GM20000 (cell line): ENCODE results near the gene SEL1L.
A peak's percentile ranks its signal among the peaks of the same experiment; 100 is the strongest.

Source experiments
- DNase-seq: peaks from one replicate; pipeline ENCODE4 v3.0.0; 2012; ENCODE audit warnings: low spot score
- TF ChIP-seq, protein P1 (sequence below): IDR thresholded peaks from 2 replicates; pipeline ENCODE4 v1.5.1; 2012; ENCODE audit warnings: mild to moderate bottlenecking, control low read depth; ENCODE audit errors: extremely low read depth, missing control alignments

SEL1L gene

DNA sequence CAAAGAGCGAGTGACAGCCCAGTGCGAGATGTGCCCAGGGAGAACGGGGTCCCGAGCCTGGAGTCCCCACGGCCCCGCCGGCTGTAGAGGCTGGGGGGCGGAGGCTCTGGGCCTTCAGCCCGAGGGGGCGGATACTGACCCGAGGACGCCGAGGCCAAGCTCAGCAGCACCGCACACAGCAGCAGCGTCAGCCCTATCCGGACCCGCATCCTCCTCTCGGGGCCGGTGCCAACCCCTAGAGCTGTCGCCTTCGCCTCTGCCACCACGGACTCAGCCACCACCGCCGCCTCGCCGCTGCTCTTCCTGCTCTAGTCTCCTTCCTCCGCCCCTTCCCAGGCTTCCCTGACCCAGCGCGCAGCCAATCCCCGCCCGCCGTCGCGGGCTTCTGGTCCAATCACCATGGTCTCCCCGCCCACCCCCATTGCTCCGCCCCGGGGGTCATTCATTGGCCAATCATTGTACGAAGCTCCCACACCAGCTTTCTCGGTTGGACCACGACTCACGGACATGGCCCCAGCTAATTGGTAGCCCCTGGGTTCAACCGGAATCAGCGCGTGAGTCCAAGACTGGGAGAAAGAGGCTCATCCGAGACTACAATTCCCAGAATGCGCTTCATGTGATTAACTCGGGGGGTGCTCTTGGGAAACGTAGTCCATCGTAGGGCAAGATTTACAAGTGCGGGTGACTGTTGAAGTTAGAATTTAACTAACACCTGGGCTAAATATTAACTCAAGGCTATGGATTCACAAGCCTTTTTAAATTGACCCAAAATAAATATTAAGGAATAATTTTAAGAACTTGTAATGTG is at the start of gene SEL1L:
Gene SEL1L (minus strand): TSS at position 318 of the 808 bp plus-strand sequence. CDS start 109 bp downstream, at position 209.
- peak; percentile 88 for DNase-seq
- TF ChIP-seq, protein P1, sequence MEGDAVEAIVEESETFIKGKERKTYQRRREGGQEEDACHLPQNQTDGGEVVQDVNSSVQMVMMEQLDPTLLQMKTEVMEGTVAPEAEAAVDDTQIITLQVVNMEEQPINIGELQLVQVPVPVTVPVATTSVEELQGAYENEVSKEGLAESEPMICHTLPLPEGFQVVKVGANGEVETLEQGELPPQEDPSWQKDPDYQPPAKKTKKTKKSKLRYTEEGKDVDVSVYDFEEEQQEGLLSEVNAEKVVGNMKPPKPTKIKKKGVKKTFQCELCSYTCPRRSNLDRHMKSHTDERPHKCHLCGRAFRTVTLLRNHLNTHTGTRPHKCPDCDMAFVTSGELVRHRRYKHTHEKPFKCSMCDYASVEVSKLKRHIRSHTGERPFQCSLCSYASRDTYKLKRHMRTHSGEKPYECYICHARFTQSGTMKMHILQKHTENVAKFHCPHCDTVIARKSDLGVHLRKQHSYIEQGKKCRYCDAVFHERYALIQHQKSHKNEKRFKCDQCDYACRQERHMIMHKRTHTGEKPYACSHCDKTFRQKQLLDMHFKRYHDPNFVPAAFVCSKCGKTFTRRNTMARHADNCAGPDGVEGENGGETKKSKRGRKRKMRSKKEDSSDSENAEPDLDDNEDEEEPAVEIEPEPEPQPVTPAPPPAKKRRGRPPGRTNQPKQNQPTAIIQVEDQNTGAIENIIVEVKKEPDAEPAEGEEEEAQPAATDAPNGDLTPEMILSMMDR = no peak

DNA sequence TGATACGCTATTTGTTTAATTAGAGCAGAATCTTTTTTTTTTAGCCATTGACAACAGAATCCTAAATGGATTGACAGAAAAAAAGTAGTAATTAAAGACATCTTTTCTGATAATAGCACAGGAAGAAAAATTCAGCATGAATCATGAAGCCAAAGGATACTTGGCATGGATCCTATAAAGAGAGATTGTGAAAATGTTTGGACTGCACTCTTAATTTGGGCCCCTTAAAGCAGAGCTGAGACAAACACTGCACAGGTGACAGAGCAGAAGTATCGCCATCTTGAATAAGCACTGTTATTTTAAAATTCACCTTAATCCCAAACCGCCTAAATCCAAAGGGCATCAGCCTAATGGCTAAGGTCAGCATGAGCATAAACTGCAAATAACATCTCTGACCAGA is 48.8 kb upstream of the SEL1L start:
- TF ChIP-seq, protein P1 = no peak
- DNase-seq = no peak

DNA sequence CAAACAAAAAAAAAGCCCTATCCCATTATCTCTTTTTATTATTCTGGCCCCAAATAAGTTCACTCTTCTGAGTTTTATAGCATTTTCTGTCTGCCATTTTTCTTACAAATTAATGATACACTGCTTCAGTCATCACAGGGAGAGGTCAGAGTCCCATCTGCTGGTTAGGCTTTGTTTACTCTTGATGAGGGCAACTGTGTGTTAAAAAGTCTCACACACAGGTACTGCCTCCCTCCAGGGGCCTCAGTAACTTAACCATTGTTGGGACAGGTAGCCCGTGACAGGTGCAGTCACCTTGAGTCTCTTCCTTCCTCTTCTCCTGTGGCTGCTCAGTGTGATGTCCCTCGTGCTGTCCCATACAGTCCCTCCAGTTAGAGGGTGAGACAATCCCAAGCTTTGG is 45.5 kb upstream of the SEL1L start:
- no peak for DNase-seq
- TF ChIP-seq, protein P1 = no peak

DNA sequence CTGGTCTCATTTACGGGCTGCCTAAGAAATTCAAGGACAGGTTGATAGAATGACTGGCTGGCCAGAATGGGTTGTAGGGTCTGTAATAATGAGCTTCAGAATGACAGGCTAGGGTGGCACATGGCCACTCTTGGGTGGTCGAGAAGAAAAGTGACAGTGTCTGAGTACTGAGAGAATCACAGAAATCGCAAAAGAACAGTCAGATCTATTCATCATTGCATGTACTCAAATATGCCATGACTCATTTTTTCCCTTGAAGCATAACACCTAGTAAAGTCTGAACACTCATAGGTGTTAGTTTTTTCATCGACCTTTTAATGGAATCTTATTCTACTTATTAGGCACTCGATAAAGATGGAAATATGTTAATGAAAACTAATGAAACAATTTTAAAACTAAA is 37.8 kb upstream of the SEL1L start:
- TF ChIP-seq, protein P1 = no peak
- DNase-seq = no peak

DNA sequence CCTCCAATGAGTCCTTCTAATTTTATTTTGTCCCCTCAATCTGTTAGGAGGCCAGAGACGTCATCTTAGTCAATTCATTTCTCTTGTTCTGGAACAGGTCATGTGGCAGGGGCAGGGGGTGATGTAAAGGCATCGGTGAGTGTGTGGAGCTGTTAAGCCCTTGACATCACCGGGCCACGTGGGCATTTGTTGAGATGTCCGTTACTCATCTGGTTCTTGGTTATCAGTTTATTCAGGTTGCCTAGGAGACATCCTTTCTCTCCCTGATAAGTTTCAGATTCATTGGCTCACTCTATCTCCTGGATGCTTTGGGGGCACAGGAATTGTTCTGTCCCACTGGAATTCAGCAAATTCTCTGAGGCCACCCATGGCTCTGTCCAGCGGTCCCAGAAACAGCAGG is 33.6 kb upstream of the SEL1L start:
- TF ChIP-seq, protein P1 = no peak
- DNase-seq = no peak

DNA sequence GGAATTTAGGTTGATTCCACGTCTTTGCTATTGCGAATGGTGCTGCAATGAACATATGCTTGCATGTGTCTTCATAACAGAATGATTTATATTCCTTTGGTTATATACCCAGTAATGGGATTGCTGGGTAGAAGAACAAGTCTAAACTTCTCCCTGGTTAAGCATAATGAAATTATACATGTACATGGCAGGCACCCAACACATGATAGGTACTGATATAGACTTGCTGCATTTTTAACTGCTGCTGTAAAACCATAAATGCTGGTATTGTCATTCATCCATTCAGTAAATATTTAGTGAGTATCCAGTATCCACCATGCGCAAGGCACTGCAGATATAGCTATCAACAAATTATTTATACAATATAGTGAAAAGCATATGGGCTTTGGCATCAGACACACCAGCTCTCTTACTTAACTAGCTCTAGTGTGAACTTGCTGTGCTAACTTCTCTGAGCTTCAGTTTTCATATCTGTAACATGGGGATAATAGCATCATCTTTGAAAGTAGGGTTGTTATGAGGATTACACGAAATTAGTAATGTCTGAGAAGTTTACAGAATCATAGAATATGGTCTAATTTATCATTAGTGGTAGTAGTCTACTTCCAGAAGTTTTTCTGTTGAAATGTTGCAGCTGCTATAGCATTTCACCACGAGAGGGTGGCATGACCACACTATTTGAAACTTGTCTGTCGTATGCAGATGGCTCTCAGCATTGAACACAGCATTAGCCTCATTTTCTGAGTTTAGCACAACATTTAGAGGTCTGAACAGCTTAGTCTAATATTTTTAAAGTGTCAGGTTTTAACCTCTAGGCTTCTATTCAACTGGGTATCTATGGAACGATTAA is 32.0 kb upstream of the SEL1L start:
- TF ChIP-seq, protein P1 = peak; percentile 42
- peak; percentile 29 for DNase-seq

GRCh38 chr14:81562818-81563217 is 29.2 kb upstream of the SEL1L start:
- TF ChIP-seq, protein P1 = no peak
- no peak for DNase-seq
